Measurements from ENCODE around the gene ELMOD1.

DNA sequence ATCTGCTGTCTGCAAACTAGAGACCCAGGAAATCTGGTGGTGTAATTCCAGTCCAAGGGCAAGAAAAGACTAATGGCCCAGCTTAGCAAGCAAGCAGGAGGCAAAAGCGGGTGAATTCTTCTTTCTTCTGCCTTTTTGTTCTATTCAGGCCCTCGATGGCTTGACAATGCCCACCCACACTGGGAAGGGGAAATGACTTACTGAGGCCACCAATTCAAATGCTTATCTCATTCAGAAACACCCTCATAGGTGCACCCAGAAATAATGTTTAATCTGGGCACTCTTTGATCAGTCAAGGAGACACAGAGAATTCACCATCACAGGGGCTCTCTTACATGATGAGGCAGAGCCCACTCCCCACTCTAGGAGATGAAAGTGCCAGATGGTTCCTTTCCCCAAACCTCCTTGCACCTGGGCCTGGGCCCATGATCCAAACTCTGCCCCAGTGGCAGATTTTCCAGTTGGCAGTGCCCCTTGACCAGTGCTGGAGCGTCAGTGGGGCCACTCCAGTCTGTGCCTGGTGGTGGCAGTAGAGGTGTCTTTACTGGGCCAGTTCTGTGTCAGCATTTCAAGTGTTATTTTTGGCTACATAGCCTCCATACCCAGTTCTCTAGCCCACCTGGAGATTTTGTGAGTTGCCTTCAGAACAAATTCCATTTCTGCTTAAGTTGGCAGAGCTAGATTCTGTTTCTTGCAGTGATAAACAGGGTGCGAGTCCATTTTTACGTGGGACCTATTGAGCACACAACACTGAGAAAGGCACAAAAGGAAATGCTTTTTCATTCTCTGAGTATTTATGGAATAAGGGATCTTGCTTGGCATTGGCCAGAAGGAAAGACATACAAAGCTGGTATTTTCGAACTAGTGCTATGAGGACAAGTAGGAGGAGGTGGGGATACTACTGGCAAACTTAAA, 7.5 kb downstream of the ELMOD1 start:
- TF ChIP-seq, protein P1, sequence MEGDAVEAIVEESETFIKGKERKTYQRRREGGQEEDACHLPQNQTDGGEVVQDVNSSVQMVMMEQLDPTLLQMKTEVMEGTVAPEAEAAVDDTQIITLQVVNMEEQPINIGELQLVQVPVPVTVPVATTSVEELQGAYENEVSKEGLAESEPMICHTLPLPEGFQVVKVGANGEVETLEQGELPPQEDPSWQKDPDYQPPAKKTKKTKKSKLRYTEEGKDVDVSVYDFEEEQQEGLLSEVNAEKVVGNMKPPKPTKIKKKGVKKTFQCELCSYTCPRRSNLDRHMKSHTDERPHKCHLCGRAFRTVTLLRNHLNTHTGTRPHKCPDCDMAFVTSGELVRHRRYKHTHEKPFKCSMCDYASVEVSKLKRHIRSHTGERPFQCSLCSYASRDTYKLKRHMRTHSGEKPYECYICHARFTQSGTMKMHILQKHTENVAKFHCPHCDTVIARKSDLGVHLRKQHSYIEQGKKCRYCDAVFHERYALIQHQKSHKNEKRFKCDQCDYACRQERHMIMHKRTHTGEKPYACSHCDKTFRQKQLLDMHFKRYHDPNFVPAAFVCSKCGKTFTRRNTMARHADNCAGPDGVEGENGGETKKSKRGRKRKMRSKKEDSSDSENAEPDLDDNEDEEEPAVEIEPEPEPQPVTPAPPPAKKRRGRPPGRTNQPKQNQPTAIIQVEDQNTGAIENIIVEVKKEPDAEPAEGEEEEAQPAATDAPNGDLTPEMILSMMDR (conservative IDR thresholded peaks at IDR 0.05; ENCODE audit: low read depth, low read length), result peak; percentile 72
- TF ChIP-seq EZH2 (IDR thresholded peaks at IDR 0.05; ENCODE audit: borderline replicate concordance, low read depth, low read length, poor library complexity, severe bottlenecking), result no peak
